ENCODE measurements around the gene PSMC5.
A peak's percentile ranks its signal among the peaks of the same experiment; 100 is the strongest.
"Not testable (repeated sequence)": the region's sequence is repeated elsewhere in the genome, so short reads cannot be mapped to it uniquely, and the experiment has no call there.

PSMC5 gene

GRCh38 chr17:63848834-63849689 lies 21.8 kb downstream of the PSMC5 start:
- TF ChIP-seq, protein P1, sequence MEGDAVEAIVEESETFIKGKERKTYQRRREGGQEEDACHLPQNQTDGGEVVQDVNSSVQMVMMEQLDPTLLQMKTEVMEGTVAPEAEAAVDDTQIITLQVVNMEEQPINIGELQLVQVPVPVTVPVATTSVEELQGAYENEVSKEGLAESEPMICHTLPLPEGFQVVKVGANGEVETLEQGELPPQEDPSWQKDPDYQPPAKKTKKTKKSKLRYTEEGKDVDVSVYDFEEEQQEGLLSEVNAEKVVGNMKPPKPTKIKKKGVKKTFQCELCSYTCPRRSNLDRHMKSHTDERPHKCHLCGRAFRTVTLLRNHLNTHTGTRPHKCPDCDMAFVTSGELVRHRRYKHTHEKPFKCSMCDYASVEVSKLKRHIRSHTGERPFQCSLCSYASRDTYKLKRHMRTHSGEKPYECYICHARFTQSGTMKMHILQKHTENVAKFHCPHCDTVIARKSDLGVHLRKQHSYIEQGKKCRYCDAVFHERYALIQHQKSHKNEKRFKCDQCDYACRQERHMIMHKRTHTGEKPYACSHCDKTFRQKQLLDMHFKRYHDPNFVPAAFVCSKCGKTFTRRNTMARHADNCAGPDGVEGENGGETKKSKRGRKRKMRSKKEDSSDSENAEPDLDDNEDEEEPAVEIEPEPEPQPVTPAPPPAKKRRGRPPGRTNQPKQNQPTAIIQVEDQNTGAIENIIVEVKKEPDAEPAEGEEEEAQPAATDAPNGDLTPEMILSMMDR (IDR thresholded peaks at IDR 0.05; ENCODE audit: low read depth, low read length, missing control alignments), result peak; percentile 61
- in situ Hi-C loops (cut with HindIII; ENCODE audit: low sequenced_read_pairs), result no loop called here
- H3K4me3 ChIP-seq (ENCODE audit: low read depth, low read length), result peak overlapping the region; percentile 28
- DNase-seq (ENCODE audit: low read depth), result no peak

DNA sequence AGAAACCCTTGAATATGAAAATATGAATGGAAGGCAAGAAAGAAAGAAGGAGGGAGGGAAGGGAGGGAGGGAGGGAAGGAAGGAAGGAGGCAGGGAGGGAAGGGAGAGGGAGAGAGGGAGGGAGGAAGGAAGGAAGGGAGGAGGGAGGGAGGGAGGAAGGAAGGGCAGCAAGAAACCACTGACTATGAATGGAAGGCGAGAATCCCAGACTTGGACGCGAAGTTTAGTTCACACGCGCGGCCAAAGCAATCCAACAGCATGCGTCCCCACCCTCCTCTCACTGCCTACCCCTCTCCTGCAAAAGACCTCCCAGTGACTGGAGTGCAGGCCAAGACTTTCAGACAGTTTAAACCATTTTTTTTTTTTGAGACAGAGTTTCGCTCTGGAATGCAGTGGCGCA lies 23.2 kb downstream of the PSMC5 start:
- H3K4me3 ChIP-seq (ENCODE audit: low read depth, low read length), result no peak overlapping the region
- DNase-seq (ENCODE audit: low read depth), result no peak
- in situ Hi-C loops (cut with HindIII; ENCODE audit: low sequenced_read_pairs), result no loop called here
- TF ChIP-seq, protein P1 (IDR thresholded peaks at IDR 0.05; ENCODE audit: low read depth, low read length, missing control alignments), result no peak

DNA sequence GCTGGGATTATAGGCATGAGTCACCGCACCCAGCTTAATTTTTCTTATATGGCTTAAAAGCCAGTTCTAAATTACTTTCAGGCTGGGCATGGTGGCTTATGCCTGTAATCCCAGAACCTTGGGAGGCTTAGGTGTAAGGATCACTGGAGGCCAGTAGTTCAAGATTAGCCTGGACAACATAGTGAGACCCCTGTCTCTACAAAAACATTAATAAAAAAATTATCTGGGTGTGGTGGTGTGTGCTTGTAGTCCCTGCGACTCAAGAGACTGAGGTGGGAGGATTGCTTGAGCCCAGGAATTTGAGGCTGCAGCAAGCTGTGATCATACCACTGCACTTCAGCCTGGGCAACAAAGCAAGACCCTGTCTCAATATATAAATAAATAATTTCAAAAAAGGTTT lies 26.0 kb downstream of the PSMC5 start:
- TF ChIP-seq, protein P1 (IDR thresholded peaks at IDR 0.05; ENCODE audit: low read depth, low read length, missing control alignments), result no peak
- no peak overlapping the region for H3K4me3 ChIP-seq (ENCODE audit: low read depth, low read length)
- in situ Hi-C loops (cut with HindIII; ENCODE audit: low sequenced_read_pairs), result no loop called here

DNA sequence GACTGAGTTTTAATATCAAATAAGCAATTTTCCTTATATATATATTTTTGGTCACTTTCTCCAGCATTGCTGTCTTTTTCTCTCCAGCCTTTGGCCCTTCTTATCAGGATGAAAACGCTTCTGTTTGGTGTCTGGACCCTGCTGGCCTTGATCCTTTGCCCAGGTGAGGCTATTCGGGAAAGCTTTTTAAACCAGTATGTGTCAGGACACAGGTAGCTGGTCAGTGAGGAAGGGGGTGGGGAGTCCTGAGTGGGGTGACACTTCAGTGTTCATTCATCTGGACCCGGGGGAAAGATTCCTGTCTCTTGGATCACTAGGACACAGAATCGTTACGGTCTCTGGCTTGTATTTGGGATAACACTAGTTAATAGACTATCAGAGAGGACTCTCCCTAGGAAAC lies 27.5 kb downstream of the PSMC5 start:
- no peak overlapping the region for H3K4me3 ChIP-seq (ENCODE audit: low read depth, low read length)
- DNase-seq (ENCODE audit: low read depth), result no peak
- TF ChIP-seq, protein P1 (IDR thresholded peaks at IDR 0.05; ENCODE audit: low read depth, low read length, missing control alignments), result no peak
- in situ Hi-C loops (cut with HindIII; ENCODE audit: low sequenced_read_pairs), result no loop called here

More for the DNA sequence above, 26.0 kb downstream of the PSMC5 start:
- DNase-seq (ENCODE audit: low read depth), result no peak

GRCh38 chr17:63855185-63855584 lies 28.0 kb downstream of the PSMC5 start:
- in situ Hi-C loops (cut with HindIII; ENCODE audit: low sequenced_read_pairs), result no loop called here
- no peak for DNase-seq (ENCODE audit: low read depth)
- H3K4me3 ChIP-seq (ENCODE audit: low read depth, low read length), result no peak overlapping the region
- TF ChIP-seq, protein P1 (IDR thresholded peaks at IDR 0.05; ENCODE audit: low read depth, low read length, missing control alignments), result no peak

GRCh38 chr17:63856425-63856824 lies 29.2 kb downstream of the PSMC5 start:
- H3K4me3 ChIP-seq (ENCODE audit: low read depth, low read length); in situ Hi-C loops (cut with HindIII; ENCODE audit: low sequenced_read_pairs); DNase-seq (ENCODE audit: low read depth): not testable (repeated sequence)

DNA sequence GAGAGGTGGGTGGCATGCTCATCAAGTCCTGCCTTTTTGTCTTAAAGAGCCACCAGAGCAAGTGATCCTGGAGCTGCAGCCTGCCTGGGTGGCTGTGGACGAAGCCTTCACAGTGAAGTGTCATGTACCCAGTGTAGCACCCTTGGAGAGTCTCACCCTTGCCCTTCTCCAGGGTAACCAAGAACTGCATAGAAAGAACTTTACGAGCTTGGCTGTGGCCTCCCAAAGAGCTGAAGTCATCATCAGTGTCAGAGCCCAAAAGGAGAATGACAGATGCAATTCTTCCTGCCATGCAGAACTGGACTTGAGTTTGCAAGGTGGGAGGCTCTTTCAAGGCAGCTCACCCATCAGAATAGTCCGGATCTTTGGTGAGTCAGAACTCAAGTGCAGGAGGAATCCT lies 32.0 kb downstream of the PSMC5 start:
- in situ Hi-C loops (cut with HindIII; ENCODE audit: low sequenced_read_pairs), result no loop called here

More for the DNA sequence above, 32.0 kb downstream of the PSMC5 start:
- no peak overlapping the region for H3K4me3 ChIP-seq (ENCODE audit: low read depth, low read length)
- no peak for DNase-seq (ENCODE audit: low read depth)
- TF ChIP-seq, protein P1 (IDR thresholded peaks at IDR 0.05; ENCODE audit: low read depth, low read length, missing control alignments), result no peak
